Measurements from ENCODE around the gene TNPO1.

TNPO1 gene

DNA sequence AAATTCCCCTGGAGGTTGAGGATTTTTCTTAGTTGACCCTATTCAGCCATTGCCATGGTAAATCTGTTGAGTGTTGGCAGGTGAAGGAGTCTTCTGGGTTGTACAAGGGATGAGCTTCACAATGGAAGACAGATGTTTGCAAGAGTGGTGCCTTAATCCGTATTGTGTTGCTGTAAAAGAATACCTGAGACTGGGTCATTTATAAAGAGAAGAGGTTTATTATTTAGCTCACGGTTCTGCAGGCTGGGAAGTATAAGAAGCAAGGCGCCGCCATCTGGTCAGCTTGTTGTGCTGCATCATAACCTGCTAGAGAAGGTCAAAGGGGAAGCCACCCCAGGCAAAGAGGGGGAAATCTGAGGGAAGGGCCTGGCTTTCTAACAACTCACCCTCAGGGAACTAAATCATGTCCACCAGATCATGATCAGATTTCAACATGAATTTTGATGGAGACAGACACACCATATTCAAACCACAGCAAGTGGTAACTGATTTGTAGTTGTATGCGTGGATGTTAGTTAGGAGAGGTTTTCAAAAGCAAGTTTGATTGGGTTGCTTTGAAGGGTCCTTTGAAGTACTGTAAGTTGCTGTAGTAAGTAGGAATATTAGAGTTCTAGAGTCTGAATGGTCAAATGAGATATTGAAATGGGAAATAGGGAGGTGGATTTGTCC is 2.5 kb downstream of the TNPO1 start:
- DNase-seq = peak; percentile 49 to 75

DNA sequence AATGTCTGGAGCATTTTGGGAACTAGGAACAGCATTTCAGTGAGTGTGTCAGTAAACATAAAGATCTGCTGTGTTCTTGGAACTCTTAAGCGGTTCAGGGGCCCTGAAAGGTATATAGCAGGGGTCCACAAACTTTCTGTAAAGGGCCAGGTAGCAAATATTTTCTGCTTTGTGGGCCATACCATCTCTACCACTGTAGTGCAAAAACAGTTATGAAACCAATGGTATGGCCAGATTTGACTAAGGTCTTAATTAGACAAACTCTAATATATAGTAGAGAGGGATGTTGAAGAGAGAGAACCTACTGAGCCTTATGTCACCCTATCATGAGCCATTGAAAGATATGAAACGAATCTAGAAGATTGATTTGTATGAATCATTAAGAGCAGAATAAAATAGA is 5.3 kb downstream of the TNPO1 start:
- DNase-seq = no peak

DNA sequence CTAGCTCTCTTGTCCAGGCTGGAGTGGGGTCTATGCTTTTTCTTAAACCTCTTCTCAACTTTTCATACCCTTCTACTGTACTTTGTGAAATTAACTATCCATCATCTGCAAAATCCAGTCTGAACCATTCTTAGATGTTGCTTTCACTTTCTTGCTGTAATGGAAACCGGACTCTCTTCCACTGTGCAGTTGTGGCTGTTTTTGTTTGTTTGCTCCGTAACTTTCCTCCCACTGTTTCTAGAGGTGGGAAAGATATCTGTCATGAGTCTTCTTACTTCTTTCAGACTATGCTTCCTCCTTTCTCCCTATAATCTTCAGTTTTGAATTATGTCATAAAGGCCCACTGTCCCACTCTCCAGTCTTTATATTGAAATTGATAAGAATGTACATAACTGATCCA is 6.5 kb downstream of the TNPO1 start:
- DNase-seq = no peak

DNA sequence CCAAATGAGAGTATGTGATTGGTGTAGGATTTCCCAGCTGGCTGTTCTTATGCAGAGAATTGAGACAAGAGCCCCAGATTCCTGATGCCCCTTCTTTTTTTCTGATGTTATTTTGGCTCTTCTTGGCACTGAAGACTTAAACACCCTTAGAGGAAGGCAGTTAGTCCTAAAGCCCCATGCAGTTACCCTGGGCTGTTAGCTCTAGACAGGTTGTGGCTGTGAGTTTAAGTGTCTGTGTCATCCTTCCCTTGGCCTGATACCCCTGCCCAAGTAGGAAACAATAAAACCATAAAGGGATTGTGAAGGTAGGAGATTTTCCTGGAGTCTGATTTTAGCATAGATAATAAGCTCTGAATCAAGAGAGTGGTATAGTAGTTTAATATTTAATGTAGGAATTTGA is 13.2 kb downstream of the TNPO1 start:
- DNase-seq = no peak

DNA sequence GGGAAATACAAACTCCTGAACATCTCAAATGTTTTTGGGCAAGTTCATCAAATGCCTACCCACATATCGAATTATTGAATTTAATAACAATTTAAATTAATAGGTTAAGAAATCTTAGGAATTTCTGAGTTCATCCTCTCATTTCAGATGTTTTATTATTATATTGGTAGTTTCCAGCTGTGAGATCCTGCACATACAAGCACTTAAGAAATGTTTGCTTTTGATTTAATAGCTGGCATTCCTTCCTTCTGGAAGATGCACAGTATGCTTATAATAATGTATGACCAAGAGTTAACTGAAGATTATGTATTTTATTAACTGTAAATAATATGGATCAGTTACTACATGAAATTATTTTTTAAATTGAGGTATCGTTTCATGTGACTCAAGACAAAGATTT is 13.9 kb downstream of the TNPO1 start:
- no peak for DNase-seq

DNA sequence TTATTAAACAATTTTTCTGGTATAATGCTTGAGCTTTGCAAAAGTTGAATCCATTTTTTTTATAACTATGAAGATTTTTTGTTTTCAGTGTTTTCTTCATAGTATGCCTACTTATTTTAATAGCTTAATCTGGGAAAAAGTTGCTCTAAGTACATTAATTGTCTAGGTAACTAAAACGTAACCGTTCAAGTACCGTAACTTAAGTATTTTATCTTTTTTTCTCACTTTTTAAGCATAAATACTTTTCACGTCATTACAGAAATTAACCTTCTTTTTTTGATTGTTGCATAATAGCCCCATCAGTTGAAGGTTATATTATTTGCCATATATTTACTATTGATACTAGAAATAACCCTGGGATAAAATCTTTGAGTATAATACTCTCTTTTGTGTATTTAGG is 15.2 kb downstream of the TNPO1 start:
- no peak for DNase-seq

DNA sequence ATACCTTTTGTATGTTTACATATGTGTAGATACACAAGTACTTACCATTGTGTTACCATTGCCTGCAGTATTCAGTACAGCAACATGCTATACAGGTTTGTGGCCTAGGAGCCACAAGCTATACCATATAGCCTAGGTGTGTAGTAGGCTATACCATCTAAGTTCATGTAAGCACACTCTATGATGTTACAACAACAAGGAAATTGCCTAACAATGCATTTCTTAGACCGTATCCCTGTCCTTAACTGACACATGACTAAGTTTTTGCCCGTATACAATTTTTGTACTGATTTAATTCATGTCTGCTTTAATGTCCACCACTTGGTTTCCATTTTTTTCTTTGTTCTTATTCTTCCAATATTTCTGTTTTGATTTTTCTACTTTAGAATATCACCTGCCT is 18.5 kb downstream of the TNPO1 start:
- no peak for DNase-seq

DNA sequence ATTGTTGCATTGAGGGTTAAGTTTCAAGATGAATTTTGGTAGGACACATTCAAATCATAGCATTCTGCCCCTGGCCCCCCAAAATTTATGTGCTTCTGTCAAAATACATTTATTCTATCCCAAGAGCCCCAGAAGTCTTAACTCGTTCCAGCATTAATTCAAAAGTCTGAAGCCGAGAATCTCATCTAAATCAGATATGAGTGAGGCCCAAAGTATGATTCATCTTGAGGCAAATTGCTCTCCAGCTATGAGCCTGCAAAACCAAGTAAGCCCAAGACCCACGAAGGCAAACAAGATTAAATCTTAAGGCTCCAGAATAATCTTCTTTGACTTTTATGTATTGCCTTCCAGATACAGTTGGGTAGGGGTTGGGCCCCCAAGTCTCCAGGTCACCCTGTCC is 19.2 kb downstream of the TNPO1 start:
- DNase-seq = no peak

DNA sequence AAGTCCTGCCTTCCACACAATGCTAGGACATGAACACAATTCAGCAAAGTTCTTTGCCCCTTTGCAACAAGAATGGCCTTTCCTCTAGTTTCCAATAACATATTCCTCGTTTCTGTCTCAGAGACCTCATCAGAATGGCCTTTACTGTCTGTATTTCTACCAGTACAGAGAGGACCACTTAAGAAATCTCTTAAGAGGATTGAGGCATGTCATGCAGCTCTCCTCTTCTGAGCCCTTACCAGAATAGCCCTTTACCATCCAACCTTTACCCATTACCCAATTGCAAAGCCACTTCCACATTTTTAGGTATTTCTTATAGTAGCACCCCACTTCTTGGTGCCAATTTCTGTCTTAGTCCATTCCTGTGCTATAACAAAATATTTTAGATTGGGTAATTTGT is 20.3 kb downstream of the TNPO1 start:
- no peak for DNase-seq

DNA sequence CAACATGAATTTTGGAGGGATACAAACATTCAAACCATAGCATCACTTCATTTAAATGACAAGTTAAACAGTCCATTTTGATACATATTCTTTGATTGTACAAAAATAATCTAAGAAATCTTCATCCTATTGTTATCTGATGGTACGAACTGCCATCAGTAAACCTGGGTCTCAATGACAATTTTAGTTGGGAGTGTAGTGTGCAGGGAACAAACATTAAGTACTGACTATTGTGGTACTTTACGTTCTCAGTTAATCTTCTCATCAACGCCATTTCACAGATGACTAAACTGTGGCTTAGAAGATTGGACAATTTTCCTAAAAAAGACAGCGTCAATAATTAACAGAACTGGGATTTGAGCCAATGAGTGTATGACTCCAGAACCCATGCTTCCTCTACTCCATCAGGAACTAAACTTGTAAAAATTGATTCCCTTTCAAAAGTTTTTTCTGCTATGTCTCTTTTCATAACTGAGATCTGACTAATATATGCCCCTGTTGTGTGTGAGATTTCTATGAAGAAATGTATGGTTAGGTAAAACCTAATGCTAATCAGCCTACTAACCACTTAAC is 21.1 kb downstream of the TNPO1 start:
- DNase-seq = no peak

DNA sequence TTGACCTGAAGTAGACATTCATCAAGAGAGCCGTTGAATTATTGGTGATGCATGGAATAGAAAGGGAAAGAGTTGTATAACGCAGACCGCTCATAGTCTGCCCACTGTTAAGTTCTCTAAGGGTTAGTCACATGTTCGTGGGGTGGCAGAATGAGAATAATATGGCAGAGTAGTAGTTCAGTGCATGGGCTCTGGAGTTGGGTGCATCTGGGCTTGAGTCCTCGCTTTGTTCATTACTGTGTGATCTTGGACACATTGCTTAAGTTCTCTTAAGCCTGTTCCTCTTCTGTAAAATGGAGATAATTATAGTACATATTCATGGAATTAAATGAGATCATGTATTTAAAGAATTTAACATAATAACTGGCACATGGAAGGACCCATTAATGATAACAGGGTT is 23.6 kb downstream of the TNPO1 start:
- no peak for DNase-seq

DNA sequence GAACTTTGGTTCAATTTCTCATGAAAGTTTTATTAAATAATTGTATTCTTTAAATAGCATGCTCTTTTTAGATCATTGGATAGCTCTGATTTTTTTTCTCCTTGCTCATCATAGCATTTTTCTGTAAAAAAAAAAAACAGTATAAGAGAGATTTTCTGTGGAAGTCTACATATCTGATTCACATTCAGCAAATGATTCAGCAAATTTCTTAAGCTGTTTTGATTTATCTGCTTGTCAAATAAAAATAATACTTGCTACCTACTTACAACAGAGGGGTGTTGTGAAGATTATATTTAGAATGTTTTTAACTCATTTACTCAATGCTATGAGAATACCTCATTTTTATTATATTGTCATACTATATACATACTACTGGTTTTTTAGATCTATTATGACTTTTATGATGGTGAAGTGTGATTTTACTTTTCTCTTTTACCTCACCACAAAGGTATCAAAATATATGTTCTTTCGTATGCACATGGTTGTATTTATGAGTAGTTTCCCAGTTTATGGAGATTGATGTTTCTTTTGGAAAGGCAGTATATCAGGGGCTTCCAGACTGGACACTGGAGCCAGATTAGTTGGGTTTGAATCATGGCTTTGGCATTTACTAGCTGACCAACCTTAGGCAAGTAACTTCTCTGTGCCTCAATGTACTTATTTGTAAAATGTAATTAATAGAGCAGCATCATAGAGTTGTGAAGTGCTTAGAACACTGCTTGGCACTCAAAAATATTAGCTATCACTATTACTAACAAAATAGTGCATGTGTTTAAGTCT is 25.5 kb downstream of the TNPO1 start:
- DNase-seq = no peak

DNA sequence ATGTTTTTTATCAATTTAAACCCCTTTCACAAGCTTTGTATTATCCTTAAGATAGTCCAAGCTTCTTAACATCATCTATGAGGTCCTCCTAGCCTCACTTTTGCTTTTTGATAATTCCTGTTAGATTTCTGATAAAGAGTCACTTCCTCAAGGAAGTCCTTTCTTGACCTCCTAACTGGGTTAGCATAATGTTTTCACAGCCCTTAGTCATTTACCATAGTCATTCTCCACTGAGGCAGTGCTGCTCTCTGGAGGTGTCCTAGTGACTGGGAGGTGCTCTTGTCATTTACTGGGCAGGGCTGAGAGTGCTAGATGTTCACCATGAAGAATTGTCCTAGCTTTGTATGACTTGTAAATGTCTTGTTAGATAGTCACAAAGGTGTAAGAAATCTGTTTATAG is 26.4 kb downstream of the TNPO1 start:
- no peak for DNase-seq

DNA sequence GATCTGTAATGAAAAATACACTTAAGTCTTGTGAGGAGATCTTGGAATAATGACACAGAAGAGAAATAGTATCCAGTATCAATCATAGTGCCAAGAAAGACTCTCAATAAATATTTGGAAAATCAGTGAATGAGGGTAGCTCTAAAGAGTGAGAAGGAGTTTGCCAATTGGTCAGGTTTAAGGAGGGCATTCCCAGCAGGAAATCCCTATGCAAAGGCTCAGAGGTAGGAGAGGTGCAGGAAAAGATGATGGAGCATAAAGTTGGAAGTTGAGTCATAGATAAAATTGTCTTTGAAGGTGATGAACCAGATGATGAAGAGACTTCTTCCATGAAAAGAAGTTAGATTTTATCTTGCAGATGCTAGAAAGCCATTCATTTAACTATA is 27.8 kb downstream of the TNPO1 start:
- no peak for DNase-seq

DNA sequence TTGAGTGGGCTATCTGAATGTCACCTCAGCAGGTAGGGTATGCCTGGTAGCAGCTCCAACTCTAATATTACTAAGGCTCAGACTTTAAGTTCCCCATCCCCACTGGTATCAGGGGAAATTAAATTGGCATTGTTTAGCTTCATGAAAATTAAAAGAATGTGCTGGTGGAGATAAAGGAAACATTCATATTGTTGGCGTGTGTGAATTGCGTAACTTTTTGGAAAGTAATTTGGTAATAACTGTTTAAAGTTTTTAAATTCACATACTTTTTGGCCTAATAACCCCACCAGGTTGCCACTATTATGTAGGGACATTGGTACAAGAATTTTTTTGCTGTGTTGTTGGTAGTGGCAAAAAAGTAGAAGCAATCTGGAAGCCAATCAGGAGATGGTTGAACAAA is 29.4 kb downstream of the TNPO1 start:
- no peak for DNase-seq

DNA sequence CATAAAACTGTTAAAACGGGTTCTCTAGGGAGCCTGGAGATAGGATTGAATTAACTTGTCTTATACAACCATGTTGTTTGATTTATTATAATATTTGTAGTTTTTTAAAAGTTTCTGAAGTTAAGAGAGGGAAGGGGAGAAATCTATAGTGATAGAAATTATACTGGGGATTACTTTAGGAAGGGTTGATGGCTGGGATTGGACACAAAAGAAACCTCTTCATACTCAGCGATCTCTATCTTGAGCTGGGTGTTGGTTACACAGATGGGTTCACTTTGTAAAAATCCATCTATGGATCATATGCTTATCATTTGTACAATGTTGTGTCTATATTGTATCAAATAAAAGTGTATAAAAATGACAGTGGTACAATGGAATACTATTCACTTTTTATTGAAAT is 30.0 kb downstream of the TNPO1 start:
- no peak for DNase-seq

DNA sequence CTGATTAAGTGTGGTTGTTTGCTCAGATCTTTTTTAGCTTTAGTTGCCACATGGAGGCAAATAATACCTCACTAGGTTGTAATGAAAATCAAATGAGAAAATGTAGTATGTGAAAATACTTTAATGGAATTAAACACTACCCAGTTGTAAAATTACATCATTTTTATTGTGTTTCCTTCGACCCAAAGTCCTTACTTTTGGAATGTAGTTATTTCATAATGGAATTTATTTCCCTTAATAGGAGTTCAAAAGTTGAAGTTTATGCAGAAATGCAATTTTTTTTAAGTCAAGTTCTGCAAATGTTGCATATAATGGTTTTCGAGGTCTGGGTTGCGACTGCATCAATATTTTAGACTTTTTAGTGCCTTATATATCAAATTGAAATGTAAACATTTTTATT is 31.0 kb downstream of the TNPO1 start:
- DNase-seq = no peak

DNA sequence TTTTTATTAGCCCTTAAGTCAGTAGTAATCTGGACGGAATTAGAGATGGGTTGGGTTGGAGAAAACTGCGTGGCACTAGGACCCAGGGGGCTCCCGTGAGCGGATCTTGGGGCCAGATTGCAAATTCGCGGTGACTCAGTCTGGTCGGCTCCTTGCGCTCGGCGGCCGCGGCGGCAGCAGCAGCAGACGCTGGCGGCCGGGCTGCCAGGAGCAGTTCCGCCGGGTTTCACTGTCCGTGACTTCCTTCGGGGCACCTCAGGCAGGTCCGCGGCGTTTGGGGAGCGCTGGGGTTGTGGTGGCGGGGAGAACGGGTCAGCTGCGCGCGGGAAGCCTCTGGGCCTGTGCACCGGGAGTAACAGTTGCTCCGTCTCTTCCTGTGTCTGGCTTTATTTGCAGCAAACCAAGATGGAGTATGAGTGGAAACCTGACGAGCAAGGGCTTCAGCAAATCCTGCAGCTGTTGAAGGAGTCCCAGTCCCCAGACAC is 31.6 kb downstream of the TNPO1 start:
- peak; percentile 77 to 80 for DNase-seq

DNA sequence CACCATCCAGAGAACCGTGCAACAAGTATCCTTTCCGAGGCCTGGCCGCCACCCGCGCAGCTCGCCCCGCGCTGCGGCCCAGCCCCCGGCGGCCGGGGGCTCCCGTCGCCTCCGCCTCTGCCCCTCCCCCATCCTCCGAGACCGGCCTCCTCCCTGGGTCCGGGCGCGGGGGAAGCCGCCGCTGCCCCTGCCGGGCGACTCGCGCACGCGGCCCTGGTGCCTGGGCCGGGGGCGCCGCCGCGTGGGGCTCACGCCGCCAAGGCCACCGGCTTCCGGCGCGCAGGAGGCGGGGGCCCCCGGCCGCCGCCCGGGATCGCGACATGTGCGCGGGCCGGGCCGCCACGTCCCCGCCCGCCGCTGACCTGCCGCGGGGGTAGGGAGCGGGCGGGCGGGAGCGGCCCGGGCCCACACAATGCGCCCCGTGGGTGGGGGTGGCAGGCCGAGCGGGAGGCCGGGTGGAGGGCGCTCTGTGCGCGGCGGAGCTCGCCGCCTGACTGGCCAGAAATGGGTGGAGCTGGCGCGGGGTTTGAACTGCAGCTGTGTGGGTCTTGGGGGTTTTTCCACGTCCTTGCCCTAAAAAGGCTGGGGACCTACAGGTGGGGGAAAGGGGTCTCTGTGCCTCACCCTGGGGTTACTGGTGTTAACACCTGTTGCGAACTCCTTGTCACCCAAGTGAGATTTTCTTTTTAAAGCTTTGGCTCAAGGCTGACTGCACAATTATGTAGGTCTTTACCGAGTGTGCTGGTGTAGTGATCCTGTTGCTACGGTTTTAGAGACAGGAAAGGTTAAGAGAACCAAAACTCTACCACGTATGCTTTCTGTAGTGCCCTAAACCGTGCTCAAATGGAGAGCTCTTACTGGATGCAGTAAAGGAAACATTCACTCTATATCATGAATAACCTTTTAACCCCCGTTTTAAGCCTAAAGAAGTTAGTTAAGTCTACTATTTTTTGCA is 32.3 kb downstream of the TNPO1 start:
- DNase-seq = peak; percentile 27 to 47

DNA sequence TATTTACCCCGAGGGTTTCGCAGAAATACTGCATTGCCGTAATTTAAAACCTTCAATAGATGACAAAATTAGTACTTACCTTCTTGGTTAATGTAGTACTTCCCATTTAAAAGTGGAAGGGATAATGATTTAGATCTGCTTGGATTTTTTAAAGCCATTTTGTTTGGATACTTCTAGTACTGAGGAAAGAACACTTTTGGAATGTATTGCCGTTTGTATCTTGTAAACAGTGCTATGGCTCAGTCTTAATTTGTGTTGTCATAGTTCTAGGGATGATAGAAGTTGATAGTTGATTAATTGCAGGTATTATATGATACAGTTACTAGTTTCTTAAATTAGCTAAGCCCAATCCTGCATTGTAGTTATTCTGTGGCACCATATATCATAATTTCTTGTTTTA is 33.1 kb downstream of the TNPO1 start:
- DNase-seq = no peak

DNA sequence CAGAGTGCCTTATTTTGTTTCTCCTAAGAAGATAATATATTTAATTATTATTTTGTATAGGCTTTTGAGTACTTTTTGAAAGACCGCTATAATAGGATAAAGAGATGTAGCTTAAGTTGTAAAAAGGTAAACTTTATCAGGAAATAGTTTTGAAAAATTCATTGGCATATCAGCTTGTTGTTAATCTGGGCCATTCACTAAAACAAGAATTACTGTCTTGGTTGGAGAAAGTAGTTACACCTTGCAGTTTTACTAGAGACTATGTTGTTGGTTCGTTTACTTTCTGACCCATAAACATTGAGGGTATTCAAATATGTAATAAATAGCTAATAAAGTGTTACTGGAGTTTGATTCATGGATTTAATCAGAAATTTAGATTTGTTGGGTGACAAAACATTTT is 33.7 kb downstream of the TNPO1 start:
- DNase-seq = no peak

DNA sequence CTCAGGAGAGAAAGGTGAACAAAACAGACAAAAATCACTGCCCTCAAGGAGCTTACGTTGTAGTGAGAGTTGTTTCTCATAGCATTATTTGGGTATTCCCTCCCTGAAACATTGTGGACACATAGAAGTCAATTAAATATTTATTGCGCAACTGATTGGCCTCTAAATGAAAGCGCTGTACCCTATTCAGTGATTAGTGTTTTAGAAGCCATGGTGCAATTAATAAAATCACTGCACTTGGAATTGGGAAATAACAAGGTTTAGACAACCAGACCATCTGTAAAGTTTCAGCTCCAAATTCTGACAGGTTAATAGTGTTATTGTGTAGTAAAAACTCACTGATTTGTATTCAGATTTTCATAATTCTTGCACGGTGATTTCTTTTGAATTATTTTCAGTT is 35.9 kb downstream of the TNPO1 start:
- DNase-seq = no peak

DNA sequence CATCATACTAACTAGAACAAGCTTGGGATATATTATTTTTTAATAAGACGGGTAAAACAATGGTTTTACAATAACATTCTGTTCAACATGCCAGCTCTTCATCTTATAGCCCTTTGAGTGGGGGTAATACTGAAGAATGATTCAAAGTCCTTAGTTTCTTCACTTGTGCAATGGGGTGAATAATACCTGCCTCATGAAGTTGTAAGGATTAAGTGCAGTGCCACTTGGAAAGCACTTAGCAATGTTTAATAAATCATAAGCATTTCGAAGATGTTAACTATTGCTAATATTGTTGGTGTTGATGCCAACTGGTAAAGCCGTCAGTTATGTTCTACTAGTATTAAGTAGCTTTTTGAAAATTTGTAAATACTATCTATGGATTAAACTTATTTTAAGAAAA is 38.0 kb downstream of the TNPO1 start:
- DNase-seq = no peak

Data from SHP77 (cell line).